HepG2 (cell line): ENCODE measurements around the gene PPM1H. TPM values are rescaled to one million over a fixed set of nuclear protein-coding genes. Genes with fewer than 3 reads are reported as not detected.

Experiments used
- ATAC-seq: fragments of 200-7000 bp; cut with Tn5 transposase; 3 replicates; pipeline ENCODE4 v1.9.1; 2020; ENCODE audit warnings: mild to moderate bottlenecking, moderate library complexity
- BruUV-seq: library from RNA; stranded (reverse); fragments of 400-500 nt; replicated peaks from 2 replicates; lab custom pipeline; 2021; lab: Mats Ljungman, UMichigan
- CTCF ChIA-PET: fragments of 300-600 bp; formaldehyde crosslinking; extraction: SDS; loops from one replicate; lab custom pipeline; 2021; ENCODE audit warnings: low total read pairs, inconsistent platforms, low intra/inter-chr PET ratio; lab: Yijun Ruan, JAX
- POLR2A ChIA-PET: fragments of 350-600 bp; sonication (Branson Sonifier 250); formaldehyde crosslinking; loops from one replicate; lab custom pipeline; 2020; ENCODE audit warnings: antibody characterized with exemption, inconsistent platforms; lab: Yijun Ruan, JAX
- DNase-seq: peaks from one replicate; pipeline ENCODE4 v3.0.0-alpha.2; 2015; ENCODE audit warnings: low spot score
- FAIRE-seq: peaks from 3 replicates; lab custom pipeline; 2011; peaks lifted over from hg19 to GRCh38; lab: Jason Lieb, UNC
- H2AFZ ChIP-seq: one replicate; pipeline ENCODE4 v1.6.1; 2011; ENCODE audit warnings: low read length, inconsistent platforms
- H3K27ac ChIP-seq: fragments of 300-600 bp; 3 replicates; pipeline ENCODE4 v1.8.0; 2011; ENCODE audit warnings: mixed run types, mild to moderate bottlenecking, mixed read lengths, low read length, inconsistent platforms; ENCODE audit not compliant: insufficient read depth; ENCODE audit errors: extremely low read length
- H3K27me3 ChIP-seq, 2 experiments: fragments of 200-600 bp in 1 of 2; 2 replicates in 1 of 2; 3 replicates in 1 of 2; pipeline versions ENCODE4 v1.6.0 to v1.8.0; 2011; ENCODE audit warnings: low read length in 2 of 2, mild to moderate bottlenecking in 2 of 2, moderate library complexity in 2 of 2, inconsistent platforms in 1 of 2; ENCODE audit not compliant: insufficient read depth in 2 of 2, control insufficient read depth in 1 of 2
- H3K36me3 ChIP-seq, 2 experiments: fragments of 200-600 bp in 1 of 2; replicated peaks in 1 of 2; 2 replicates in 1 of 2; 3 replicates in 1 of 2; pipeline versions ENCODE4 v1.5.1 to v1.8.0; 2011; ENCODE audit warnings: low read length in 2 of 2, inconsistent platforms in 1 of 2; ENCODE audit not compliant: insufficient read depth in 2 of 2, control insufficient read depth in 1 of 2
- H3K4me1 ChIP-seq: 2 replicates; pipeline ENCODE4 v1.5.1; 2012; ENCODE audit warnings: low read length, inconsistent platforms; ENCODE audit not compliant: insufficient read depth
- H3K4me2 ChIP-seq: 2 replicates; pipeline ENCODE4 v1.6.0; 2011; ENCODE audit warnings: low read depth, low read length, inconsistent platforms
- H3K4me3 ChIP-seq, 3 experiments: fragments of 200-600 bp in 1 of 3; sonication (generic), shearing (Covaris generic) in 1 of 3; replicated peaks in 1 of 3; 2 replicates each; pipeline ENCODE4 v1.5.1; 2011 to 2016; ENCODE audit warnings: low read length in 3 of 3, inconsistent platforms in 2 of 3, low read depth in 2 of 3, mild to moderate bottlenecking in 2 of 3, control low read depth in 1 of 3, mixed read lengths in 1 of 3; ENCODE audit not compliant: insufficient read depth in 1 of 3
- H3K79me2 ChIP-seq: one replicate; pipeline ENCODE4 v1.6.1; 2011; ENCODE audit warnings: low read length, inconsistent platforms; ENCODE audit not compliant: insufficient read depth
- H3K9ac ChIP-seq: 2 replicates; pipeline ENCODE4 v1.6.0; 2011; ENCODE audit warnings: mild to moderate bottlenecking, low read depth, low read length, inconsistent platforms; ENCODE audit not compliant: insufficient read depth
- H3K9me3 ChIP-seq: 2 replicates; pipeline ENCODE4 v1.5.1; 2012; ENCODE audit warnings: mild to moderate bottlenecking, low read length
- H4K20me1 ChIP-seq: 2 replicates; pipeline ENCODE4 v1.6.0; 2011; ENCODE audit warnings: inconsistent platforms, mild to moderate bottlenecking, low read length, moderate library complexity; ENCODE audit not compliant: insufficient read depth
- ARID2 ChIP-seq: sonication (generic); formaldehyde crosslinking; IDR thresholded peaks from 2 replicates; pipeline ENCODE4 v1.8.1; 2022; ENCODE audit warnings: mild to moderate bottlenecking, missing genetic modification reagents, borderline replicate concordance
- ETV5 ChIP-seq: IDR thresholded peaks from 2 replicates; pipeline ENCODE4 v1.6.1; 2018; ENCODE audit warnings: missing biosample characterization, missing genetic modification reagents, inconsistent platforms, borderline replicate concordance
- FOSL1 ChIP-seq: sonication (generic); formaldehyde crosslinking; IDR thresholded peaks from 2 replicates; pipeline ENCODE4 v1.9.0; 2021; ENCODE audit warnings: missing genetic modification reagents, borderline replicate concordance
- ISX ChIP-seq: sonication (generic); formaldehyde crosslinking; conservative IDR thresholded peaks from 2 replicates; pipeline ENCODE4 v1.5.0; 2020; ENCODE audit warnings: missing genetic modification reagents
- TOPORS ChIP-seq: sonication (generic); formaldehyde crosslinking; IDR thresholded peaks from 2 replicates; pipeline ENCODE4 v1.8.0; 2023; ENCODE audit warnings: mild to moderate bottlenecking, missing genetic modification reagents
- UBTF ChIP-seq: sonication (generic); formaldehyde crosslinking; IDR thresholded peaks from 2 replicates; pipeline ENCODE4 v1.4.0; 2020; ENCODE audit warnings: mild to moderate bottlenecking, missing genetic modification reagents
- ZNF280B ChIP-seq: sonication (generic); formaldehyde crosslinking; IDR thresholded peaks from 2 replicates; pipeline ENCODE4 v1.5.0; 2020; ENCODE audit warnings: missing genetic modification reagents, mild to moderate bottlenecking, borderline replicate concordance
- WGBS: methylation state at CpG from one replicate; pipeline ENCODE4 v1.1.6; 2017; ENCODE audit warnings: low lambda C conversion rate; 5-methylcytosine and 5-hydroxymethylcytosine counted together
- in situ Hi-C: cut with HindIII; loops from 2 replicates; pipeline ENCODE4 v1.10.0; 2017; ENCODE audit warnings: low pct_unique_long_range_greater_than_20kb; ENCODE audit not compliant: extremely low pct_ligation_motif_present
- intact Hi-C: fragments of 100-400 bp; cut with micrococcal nuclease; formaldehyde crosslinking; loops from one replicate; pipeline ENCODE4 v1.10.0; 2022; ENCODE audit not compliant: unreplicated experiment
- polyA plus RNA-seq, 8 experiments: library from polyadenylated mRNA; depleted of rRNA in 3 of 8; stranded (reverse) in 7 of 8; unstranded in 1 of 8; fragments of >200 nt; fragmentation: Illumina TruSeq in 4 of 8; extraction: Trizol in 4 of 8; gene quantifications; 2 replicates each; pipeline versions ENCODE4 v1.2.1 to v1.2.3, GENCODE V29; 2011 to 2016; ENCODE audit warnings: low read depth in 4 of 8, missing spikeins in 1 of 8, mixed read lengths in 1 of 8; ENCODE audit not compliant: insufficient read depth in 1 of 8
- total RNA-seq, 5 experiments: library from RNA; depleted of rRNA; stranded (reverse); fragments of >200 nt; fragmentation: Illumina TruSeq; extraction: Trizol; gene quantifications; 2 replicates each; pipeline ENCODE4 v1.2.3, GENCODE V29; 2016; ENCODE audit warnings: low read depth in 1 of 5

The PPM1H gene
- total and polyA plus RNA-seq, 2 of the 13 experiments (the other 11 are each of a cell fraction or from before 2014, with no cell fraction given): 29.1 to 38.1 TPM

- H2AFZ ChIP-seq: no peak overlapping the region
- BruUV-seq: no TSS peak
Measured at GRCh38 chr12:62865937-62866336, 69.0 kb downstream of the PPM1H start.

More at GRCh38 chr12:62865937-62866336, 69.0 kb downstream of the PPM1H start:
- H3K9me3 ChIP-seq: no peaks in the 10 kb centered on the region
- no peaks in the 10 kb centered on the region for H3K27me3 ChIP-seq
- no peak overlapping the region for H3K4me2 ChIP-seq
- TF ChIP-seq TOPORS (CRISPR knock-in tag) (no peak), ZNF280B (CRISPR knock-in tag) (no peak), FOSL1 (CRISPR knock-in tag) (no peak), ETV5 (CRISPR knock-in tag) (no peak), ISX (CRISPR knock-in tag) (no peak), UBTF (CRISPR knock-in tag) (no peak), ARID2 (no peak)
- no peak overlapping the region for H3K4me3 ChIP-seq
- no peak overlapping the region for H3K27ac ChIP-seq
- 83% methylated on average over 4 of the region's 4 CpGs for WGBS
- in situ Hi-C loops: no loop called here
- DNase-seq: no peak
- no peak for FAIRE-seq
- intact Hi-C loops: loop anchor here (2.0 kb wide), 1 partner anchor 35 kb away; no protein-coding TSS in a partner anchor
- CTCF ChIA-PET: no interaction called here
- H3K4me1 ChIP-seq: peaks cover 74% of the 10 kb centered on the region
- no peak for ATAC-seq
- no peak overlapping the region for H3K9ac ChIP-seq
- H3K79me2 ChIP-seq: peaks cover 79% of the 10 kb centered on the region
- peaks cover 6% of the 10 kb centered on the region for H4K20me1 ChIP-seq
- H3K36me3 ChIP-seq: peaks cover 0 to 1% of the 10 kb centered on the region in 2 experiments; a peak in 1 of 5 replicates
- POLR2A ChIA-PET: interaction anchor here (1.7 to 1.9 kb wide), 2 partner anchors 26 to 69 kb away, joined by 4 read pairs; partner anchors contain the start of gene PPM1H
